Endothelial cell of umbilical vein (primary cell): ENCODE data around the gene CDH3.

ENCODE experiments used
- EZH2 ChIP-seq: IDR thresholded peaks from 2 replicates; pipeline ENCODE4 v1.6.1; 2012; ENCODE audit warnings: borderline replicate concordance, low read depth, mild to moderate bottlenecking, moderate library complexity, low read length, inconsistent platforms; ENCODE audit not compliant: severe bottlenecking
- JUN ChIP-seq: IDR thresholded peaks from 2 replicates; pipeline ENCODE4 v1.6.1; 2011; ENCODE audit warnings: borderline replicate concordance, low read depth; ENCODE audit not compliant: insufficient read length, insufficient read depth
- MAX ChIP-seq: IDR thresholded peaks from 2 replicates; pipeline ENCODE4 v1.6.1; 2011; ENCODE audit not compliant: insufficient read depth, insufficient read length
- POLR2A ChIP-seq: IDR thresholded peaks from 2 replicates; pipeline ENCODE4 v1.6.1; 2012; ENCODE audit warnings: low read depth, mild to moderate bottlenecking, control low read depth, low read length
- POLR2AphosphoS5 ChIP-seq: IDR thresholded peaks from 2 replicates; pipeline ENCODE4 v1.6.1; 2012; ENCODE audit warnings: low read depth, mild to moderate bottlenecking, control low read depth, low read length, moderate library complexity; ENCODE audit not compliant: insufficient read depth
- TF ChIP-seq, protein P1 (sequence below), 2 donors: IDR thresholded peaks; 1 replicate in 1 of 2; 2 replicates in 1 of 2; pipeline ENCODE4 v1.5.1; 2011; ENCODE audit warnings: low read length in 2 of 2, mild to moderate bottlenecking in 2 of 2, moderate library complexity in 2 of 2, control low read depth in 1 of 2, inconsistent platforms in 1 of 2, low read depth in 1 of 2; ENCODE audit not compliant: insufficient read depth in 1 of 2; ENCODE audit errors: extremely low read depth in 1 of 2

- TF ChIP-seq, protein P1, sequence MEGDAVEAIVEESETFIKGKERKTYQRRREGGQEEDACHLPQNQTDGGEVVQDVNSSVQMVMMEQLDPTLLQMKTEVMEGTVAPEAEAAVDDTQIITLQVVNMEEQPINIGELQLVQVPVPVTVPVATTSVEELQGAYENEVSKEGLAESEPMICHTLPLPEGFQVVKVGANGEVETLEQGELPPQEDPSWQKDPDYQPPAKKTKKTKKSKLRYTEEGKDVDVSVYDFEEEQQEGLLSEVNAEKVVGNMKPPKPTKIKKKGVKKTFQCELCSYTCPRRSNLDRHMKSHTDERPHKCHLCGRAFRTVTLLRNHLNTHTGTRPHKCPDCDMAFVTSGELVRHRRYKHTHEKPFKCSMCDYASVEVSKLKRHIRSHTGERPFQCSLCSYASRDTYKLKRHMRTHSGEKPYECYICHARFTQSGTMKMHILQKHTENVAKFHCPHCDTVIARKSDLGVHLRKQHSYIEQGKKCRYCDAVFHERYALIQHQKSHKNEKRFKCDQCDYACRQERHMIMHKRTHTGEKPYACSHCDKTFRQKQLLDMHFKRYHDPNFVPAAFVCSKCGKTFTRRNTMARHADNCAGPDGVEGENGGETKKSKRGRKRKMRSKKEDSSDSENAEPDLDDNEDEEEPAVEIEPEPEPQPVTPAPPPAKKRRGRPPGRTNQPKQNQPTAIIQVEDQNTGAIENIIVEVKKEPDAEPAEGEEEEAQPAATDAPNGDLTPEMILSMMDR (IDR thresholded peaks at IDR 0.05; ENCODE audit: extremely low read depth in 1 of 2, insufficient read depth in 1 of 2, low read depth in 1 of 2, low read length in 2 of 2), result no peak
- TF ChIP-seq MAX, result no peak
- no peak for TF ChIP-seq POLR2AphosphoS5
- no peak for TF ChIP-seq POLR2A
- no peak for TF ChIP-seq EZH2
- no peak for TF ChIP-seq JUN
Observed at GRCh38 chr16:68607443-68607842, 37.7 kb upstream of the CDH3 start.
